Naive B cell (primary cell): ENCODE data around the gene PROK1. TPM values are rescaled to one million over a fixed set of nuclear protein-coding genes. Genes with fewer than 3 reads are reported as not detected.

ENCODE experiments used
- ATAC-seq, 2 donors: fragments of 150-1000 bp; cut with Tn5 transposase; 2 replicates each; pipeline ENCODE4 v1.10.0; 2021; ENCODE audit warnings: low read depth in 2 of 2, mild to moderate bottlenecking in 2 of 2, moderate library complexity in 2 of 2
- DNase-seq: peaks from one replicate; pipeline ENCODE4 v3.0.0; 2022
- H3K27ac Mint-ChIP-seq, 6 donors: one replicate each; pipeline ENCODE4 v1.8.0; 2020 to 2022; ENCODE audit warnings: mild to moderate bottlenecking in 6 of 6, mixed read lengths in 6 of 6, moderate library complexity in 5 of 6, inconsistent platforms in 2 of 6
- H3K27me3 Mint-ChIP-seq, 3 donors: one replicate each; pipeline ENCODE4 v1.8.0; 2021 to 2022; ENCODE audit warnings: mixed read lengths in 3 of 3, mild to moderate bottlenecking in 1 of 3
- H3K36me3 Mint-ChIP-seq, 2 donors: one replicate each; pipeline ENCODE4 v1.8.0; 2020 to 2022; ENCODE audit warnings: mixed read lengths in 2 of 2, inconsistent platforms in 1 of 2, mild to moderate bottlenecking in 1 of 2
- H3K4me1 Mint-ChIP-seq, 3 donors: one replicate each; pipeline ENCODE4 v1.8.0; 2020 to 2022; ENCODE audit warnings: mixed read lengths in 3 of 3, inconsistent platforms in 1 of 3, mild to moderate bottlenecking in 1 of 3, moderate library complexity in 1 of 3
- H3K4me3 Mint-ChIP-seq, 8 donors: one replicate each; pipeline ENCODE4 v1.8.0; 2020 to 2022; ENCODE audit warnings: mild to moderate bottlenecking in 8 of 8, mixed read lengths in 8 of 8, moderate library complexity in 8 of 8, inconsistent platforms in 2 of 8
- H3K9me3 Mint-ChIP-seq, 7 donors: one replicate each; pipeline ENCODE4 v1.8.0; 2020 to 2022; ENCODE audit warnings: mixed read lengths in 7 of 7, mild to moderate bottlenecking in 5 of 7, inconsistent platforms in 2 of 7, moderate library complexity in 1 of 7
- polyA plus RNA-seq, 6 donors: library from polyadenylated mRNA; unstranded; fragments of 300-500 nt; fragmentation: Illumina TruSeq; gene quantifications; one replicate each; pipeline ENCODE4 v1.2.3, GENCODE V29; 2021; ENCODE audit warnings: low read depth in 6 of 6

PROK1 gene
- polyA plus RNA-seq, 6 donors from 2014 or later, result 0.21 to 0.71 TPM; not detected in 4

DNA sequence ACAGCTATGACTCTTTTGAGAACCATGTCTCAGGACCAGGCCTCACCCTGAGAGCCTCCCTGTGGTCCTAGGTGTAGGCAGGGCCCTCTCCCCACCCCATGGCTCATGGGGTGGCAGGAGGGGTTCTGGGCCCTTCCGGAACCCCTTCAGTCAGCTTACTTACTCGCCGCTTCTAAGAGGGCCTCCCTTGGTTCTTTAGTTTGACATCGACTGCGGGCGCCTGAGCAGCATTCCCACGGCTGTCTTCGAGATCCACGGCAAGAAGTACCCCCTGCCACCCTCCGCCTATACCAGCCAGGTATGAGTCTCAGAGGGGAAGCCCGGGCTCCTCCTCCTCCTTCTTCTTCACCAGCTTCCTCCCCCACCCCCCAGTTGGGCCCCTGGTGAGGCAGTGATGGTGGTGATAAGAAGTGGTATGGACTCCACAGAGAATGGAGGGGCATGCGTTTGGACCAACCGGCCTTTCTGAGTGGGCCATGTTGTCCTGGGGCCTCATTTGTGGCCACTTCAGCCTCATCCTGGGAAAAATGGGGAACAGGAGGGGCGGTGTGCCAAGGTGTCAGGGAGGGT lies 39.1 kb downstream of the PROK1 start:
- H3K4me3 Mint-ChIP-seq, result no peak overlapping the region
- no peaks in the 10 kb centered on the region for H3K4me1 Mint-ChIP-seq
- no peaks in the 10 kb centered on the region for H3K36me3 Mint-ChIP-seq
- H3K9me3 Mint-ChIP-seq, result no peaks in the 10 kb centered on the region
- peaks cover 9 to 31% (median 18%) of the 10 kb centered on the region in 3 donors for H3K27me3 Mint-ChIP-seq
- ATAC-seq (no peak), DNase-seq (no peak)
- H3K27ac Mint-ChIP-seq, result no peak overlapping the region

DNA sequence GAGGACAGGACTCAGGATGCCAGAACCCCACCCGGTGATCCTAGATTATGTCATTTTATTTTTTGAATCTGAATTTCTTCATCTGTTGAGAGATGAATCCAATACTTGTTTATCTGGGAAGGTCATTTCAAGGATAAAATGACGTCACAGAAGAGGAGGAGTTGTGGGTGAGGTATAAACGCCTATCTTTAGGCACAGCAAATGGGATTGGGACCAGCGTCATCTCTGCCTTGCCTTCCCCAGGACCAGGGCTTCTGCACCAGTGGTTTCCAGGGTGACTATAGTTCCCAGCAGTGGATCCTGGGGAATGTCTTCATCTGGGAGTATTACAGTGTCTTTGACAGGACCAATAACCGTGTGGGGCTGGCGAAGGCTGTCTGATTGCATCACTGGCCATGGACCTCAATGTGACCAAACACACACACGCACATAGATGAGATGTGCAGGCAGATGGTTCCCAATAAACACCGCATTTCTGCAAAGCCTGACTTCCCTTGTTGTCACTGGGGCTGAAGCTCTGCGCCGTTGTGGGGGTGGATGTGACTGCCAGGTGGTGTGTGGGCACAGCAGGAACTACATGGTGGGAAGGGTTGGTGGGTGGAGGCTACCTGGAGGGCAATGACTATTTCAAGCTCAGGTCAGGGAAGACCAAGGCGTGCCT lies 40.0 kb downstream of the PROK1 start:
- ATAC-seq (no peak), DNase-seq (no peak)
- H3K36me3 Mint-ChIP-seq, result no peaks in the 10 kb centered on the region
- no peaks in the 10 kb centered on the region for H3K9me3 Mint-ChIP-seq
- peak overlapping the region in 1 of 6 donors; percentile 26 for H3K27ac Mint-ChIP-seq
- H3K4me3 Mint-ChIP-seq, result no peak overlapping the region
- H3K4me1 Mint-ChIP-seq, result no peaks in the 10 kb centered on the region
- H3K27me3 Mint-ChIP-seq, result peaks cover under 1 to 23% (median 9%) of the 10 kb centered on the region in 3 donors

DNA sequence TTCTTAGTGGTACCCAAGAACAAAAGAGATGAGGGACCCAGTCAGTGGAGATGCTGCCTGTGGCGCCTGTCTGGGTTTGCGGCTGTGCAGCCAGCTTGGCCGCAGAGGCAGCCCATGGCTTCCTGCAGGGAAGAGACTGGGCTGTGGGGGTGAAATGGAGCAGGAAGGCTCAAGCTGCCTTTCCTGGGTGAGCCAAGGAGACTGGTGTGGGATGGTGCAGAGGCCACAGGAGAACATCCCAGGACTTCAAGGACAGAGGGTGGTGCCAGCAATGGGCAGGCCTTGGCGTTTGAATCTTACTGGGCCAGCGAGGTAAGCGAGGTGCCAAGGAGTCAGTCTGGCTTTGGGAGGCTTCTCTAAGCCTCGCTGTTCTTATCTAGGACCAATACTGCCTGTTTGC lies 41.6 kb downstream of the PROK1 start:
- DNase-seq (no peak), ATAC-seq (no peak)
- H3K27ac Mint-ChIP-seq, result no peak overlapping the region
- H3K9me3 Mint-ChIP-seq, result no peaks in the 10 kb centered on the region
- H3K4me1 Mint-ChIP-seq, result no peaks in the 10 kb centered on the region
- no peaks in the 10 kb centered on the region for H3K36me3 Mint-ChIP-seq
- peaks cover 0 to 15% (median 5%) of the 10 kb centered on the region in 3 donors for H3K27me3 Mint-ChIP-seq
- H3K4me3 Mint-ChIP-seq, result no peak overlapping the region

DNA sequence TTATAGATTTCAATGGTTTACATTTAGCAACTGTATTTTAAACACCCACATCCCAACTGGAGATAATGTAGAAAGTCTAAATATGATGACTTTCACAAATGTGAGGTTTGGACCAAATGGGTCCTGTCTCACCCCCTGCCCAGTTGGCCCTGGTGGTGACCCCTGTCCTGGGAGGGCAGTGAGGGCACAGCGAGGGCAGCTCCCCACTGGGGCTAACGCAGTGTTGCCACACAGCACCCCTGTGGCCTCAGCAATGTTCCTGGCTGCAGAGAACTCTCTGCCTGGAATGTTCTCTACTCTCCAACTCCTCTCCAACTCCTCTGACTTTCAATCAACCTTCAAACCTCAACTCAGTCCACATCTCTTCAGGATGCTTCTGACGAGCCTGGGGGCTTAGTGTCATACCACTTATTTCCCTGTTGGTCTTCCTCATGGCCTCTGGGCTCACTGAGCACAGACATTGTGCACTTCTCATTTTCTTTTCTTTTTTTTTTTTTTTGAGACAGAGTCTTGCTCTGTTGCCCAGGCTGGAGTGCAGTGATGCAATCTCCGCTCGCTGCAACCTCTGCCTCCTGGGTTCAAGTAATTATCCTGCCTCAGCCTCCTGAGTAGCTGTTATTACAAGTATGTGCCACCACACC lies 42.2 kb downstream of the PROK1 start:
- ATAC-seq, result no peak
- Mint-ChIP-seq H3K27ac (peak overlapping the region in 1 of 6 donors; percentile 54), H3K9me3 (no peaks in the 10 kb centered on the region), H3K27me3 (peaks cover 0 to 10% (median 0%) of the 10 kb centered on the region in 3 donors), H3K36me3 (no peaks in the 10 kb centered on the region), H3K4me3 (no peak overlapping the region), H3K4me1 (no peaks in the 10 kb centered on the region)
- no peak for DNase-seq

DNA sequence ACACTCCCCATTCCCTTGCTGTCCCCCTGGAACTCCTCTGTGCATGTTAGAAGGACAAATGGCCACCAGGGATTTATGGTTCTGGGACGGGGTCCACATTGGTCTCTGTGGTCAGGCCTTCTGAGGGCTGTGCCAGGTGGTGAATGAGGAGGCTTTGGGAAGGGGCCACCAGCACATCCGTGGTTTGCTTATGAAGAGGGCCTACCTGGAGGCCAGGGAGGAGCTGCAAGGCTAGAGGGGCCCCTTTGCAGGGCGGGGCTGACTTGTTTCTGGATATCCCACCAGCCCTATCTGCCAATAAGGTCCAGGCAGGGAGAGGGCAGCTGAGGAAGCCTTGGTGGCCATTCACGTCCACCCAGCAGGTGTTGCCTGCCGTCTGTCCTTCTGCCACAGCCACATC lies 43.1 kb downstream of the PROK1 start:
- Mint-ChIP-seq H3K4me3 (no peak overlapping the region), H3K9me3 (no peaks in the 10 kb centered on the region), H3K27ac (peak overlapping the region in 1 of 6 donors; percentile 59), H3K36me3 (no peaks in the 10 kb centered on the region), H3K4me1 (no peaks in the 10 kb centered on the region), H3K27me3 (peaks cover 0 to 10% (median 0%) of the 10 kb centered on the region in 3 donors)
- ATAC-seq (no peak), DNase-seq (no peak)

DNA sequence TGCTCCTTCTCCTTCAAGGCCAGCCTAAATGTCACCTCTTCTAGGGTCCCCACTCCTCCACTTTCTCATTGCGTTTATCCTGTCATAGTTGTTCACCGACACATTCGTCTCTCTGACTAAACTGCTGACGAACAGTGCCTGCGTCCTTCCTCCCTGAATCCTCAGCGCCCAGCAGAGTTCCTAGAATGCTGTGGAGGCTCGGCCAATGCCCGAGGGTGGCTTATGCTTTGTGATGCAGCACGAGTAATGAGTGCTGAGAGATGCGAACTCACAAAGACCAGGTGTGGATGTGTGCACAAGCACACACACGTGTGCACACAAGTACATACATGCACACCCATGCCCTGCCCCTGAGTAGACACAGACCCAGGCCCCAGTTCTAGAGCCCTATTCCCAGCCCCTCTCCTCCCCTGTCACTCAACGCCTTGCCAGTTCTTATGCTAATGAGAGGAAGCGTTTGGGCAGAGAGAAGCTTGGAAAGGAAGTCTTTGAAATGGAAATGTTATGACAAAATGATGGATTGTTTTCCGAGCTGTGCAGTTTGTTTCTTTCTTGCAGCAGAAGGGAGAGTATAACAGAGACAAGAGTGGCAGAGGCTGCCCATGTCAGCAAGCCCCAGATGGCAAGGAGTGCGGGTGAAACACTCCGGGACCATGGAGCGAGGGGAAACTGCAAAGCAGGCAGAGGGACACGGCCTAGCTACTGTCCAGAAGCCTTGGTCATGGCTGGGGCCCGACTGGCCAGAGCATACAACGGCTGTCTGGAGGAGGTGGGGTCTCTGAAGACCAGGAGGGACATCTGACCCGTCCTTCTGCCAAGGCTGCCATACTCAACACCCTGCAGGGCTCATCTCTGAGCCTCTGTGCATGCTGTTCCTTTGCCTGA lies 43.8 kb downstream of the PROK1 start:
- Mint-ChIP-seq H3K36me3 (no peaks in the 10 kb centered on the region), H3K27me3 (peaks cover 0 to 10% (median 0%) of the 10 kb centered on the region in 3 donors), H3K27ac (peak overlapping the region in 3 of 6 donors; percentile 12 to 25 (median 12)), H3K4me3 (peak overlapping the region in 1 of 8 donors; percentile 61), H3K9me3 (no peaks in the 10 kb centered on the region), H3K4me1 (no peaks in the 10 kb centered on the region)
- no peak for ATAC-seq
- no peak for DNase-seq

DNA sequence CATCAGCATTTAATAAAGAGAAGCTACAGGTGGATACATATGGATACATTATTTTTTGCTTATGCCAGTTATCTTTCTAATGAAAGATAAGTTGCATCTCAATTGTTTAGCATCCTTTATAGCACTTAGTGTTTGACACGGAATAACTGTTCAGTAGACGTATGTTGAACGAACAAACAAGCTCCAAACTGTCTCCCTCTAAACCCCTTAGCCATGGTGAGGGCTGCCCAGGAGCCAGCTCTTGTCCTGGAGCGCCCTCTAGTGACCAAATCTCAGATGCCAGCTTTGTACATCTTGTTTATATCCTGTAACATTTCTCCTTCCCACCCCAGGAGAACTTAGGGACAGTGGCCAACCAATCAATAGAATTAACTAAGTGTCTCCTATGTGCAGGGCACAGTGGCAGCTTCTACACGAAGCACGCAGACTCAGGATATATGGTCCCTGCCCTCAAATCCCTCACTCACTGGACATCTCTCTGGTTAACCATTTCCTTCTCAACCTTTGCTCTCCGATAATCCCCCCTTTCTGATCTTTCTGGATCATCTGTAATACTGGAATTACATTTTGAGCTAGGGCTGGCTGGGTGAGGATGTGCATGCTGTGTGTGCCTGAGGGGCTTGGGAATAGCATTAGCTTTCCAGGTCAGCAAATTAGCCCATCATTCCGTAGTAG lies 45.1 kb downstream of the PROK1 start:
- Mint-ChIP-seq H3K4me1 (no peaks in the 10 kb centered on the region), H3K9me3 (no peaks in the 10 kb centered on the region), H3K27ac (no peak overlapping the region), H3K4me3 (no peak overlapping the region), H3K27me3 (peaks cover 0 to 10% (median 0%) of the 10 kb centered on the region in 3 donors), H3K36me3 (no peaks in the 10 kb centered on the region)
- ATAC-seq, result peak; percentile 88 to 94
- DNase-seq, result peak; percentile 63

DNA sequence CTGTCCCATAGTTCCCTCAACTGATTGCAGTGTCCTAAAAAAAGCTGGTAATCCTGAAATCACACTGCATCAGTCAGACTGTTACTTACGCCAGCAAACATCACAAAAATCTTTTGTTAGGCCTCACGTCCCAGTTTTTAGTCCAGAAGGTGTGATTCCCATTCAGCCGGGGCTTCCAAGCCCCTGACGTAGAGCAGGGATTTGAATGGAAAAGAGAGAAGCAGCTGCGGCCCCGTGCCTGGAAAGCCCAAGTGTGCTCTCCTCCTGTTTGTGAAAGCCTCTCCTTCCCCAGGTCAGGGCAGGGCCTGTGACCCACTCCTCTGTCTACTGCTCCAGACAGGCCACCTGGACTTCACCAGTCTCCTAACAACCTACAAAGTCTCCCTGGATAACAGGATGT lies 47.3 kb downstream of the PROK1 start:
- Mint-ChIP-seq H3K4me3 (no peak overlapping the region), H3K9me3 (no peaks in the 10 kb centered on the region), H3K27me3 (peaks cover 0 to 9% (median 5%) of the 10 kb centered on the region in 3 donors), H3K36me3 (no peaks in the 10 kb centered on the region), H3K4me1 (peaks cover 6 to 13% (median 12%) of the 10 kb centered on the region in 3 donors), H3K27ac (no peak overlapping the region)
- no peak for DNase-seq
- ATAC-seq, result no peak

DNA sequence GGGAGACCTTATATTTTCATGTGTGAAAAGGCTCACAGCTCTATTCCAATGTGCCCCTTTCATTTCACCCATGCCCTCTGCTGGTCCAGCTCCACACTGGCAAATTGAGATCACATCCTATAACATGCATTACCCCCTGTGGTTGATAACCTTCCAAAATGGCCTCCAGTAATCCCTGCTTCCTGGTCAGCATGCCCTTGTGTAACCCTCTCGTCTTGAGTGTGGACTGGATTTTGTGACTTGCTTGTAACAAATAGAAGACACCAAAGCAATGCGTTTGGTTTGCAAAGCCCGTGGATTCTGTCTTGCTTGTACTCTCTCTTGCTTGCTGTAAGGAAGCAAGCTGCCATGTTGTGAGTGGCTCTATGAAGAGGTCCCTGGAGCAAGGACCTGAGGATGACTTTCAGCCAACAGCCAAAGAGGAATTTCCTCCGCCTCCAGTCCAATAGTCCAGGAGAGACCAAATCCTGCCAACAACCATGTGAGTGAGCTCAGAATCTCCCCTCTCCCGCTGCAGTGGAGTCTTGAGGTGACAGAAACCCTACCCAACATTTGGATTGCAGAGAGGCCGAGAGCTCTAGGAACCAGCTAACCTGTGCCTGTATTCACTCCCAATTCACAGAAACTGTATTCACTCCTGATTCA lies 50.7 kb downstream of the PROK1 start:
- H3K4me3 Mint-ChIP-seq, result no peak overlapping the region
- H3K27ac Mint-ChIP-seq, result no peak overlapping the region
- H3K9me3 Mint-ChIP-seq, result no peaks in the 10 kb centered on the region
- DNase-seq (no peak), ATAC-seq (no peak)
- peaks cover 6 to 13% (median 12%) of the 10 kb centered on the region in 3 donors for H3K4me1 Mint-ChIP-seq
- no peaks in the 10 kb centered on the region for H3K36me3 Mint-ChIP-seq
- H3K27me3 Mint-ChIP-seq, result peaks cover 0 to 8% (median 6%) of the 10 kb centered on the region in 3 donors

DNA sequence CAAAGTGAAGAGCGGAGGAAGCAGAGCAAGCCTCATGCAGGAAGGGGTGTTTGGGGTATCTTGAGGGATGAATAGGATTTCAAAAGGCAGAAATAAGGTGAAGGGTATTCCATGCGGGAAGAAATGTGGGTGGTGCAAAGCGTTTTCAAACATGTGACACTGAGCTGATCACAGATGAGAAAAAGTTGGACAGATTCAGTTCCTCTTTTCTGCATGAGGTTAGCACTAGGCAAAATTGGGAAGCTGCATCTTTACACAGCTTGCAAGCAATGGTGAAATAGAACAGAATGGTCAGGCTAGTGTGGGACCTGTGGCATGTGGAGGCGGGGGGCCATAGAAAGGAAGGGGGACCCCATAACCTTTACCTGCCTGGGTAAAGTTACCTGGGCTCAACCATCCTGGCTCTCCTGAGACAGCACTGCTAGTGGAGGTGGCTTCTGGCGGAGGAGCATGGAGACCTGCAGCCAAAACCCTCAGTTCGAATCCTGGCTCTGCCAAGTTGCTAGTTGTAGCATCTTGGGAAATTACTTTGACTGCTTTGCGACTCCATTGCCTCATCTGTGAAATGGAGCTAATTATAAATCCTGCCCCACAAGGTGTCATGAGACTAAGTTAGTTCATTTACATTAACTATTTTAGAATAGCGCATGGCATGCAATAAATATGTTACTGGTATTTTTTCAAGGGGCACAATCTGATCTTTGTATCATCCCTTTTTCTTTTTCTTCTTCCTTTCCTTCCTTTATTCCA lies 51.6 kb downstream of the PROK1 start:
- peaks cover 6 to 13% (median 12%) of the 10 kb centered on the region in 3 donors for H3K4me1 Mint-ChIP-seq
- H3K9me3 Mint-ChIP-seq, result no peaks in the 10 kb centered on the region
- no peak overlapping the region for H3K27ac Mint-ChIP-seq
- H3K4me3 Mint-ChIP-seq, result no peak overlapping the region
- DNase-seq, result peak; percentile 18
- peaks cover 8 to 15% (median 9%) of the 10 kb centered on the region in 3 donors for H3K27me3 Mint-ChIP-seq
- ATAC-seq, result peak; percentile 73 to 93
- no peaks in the 10 kb centered on the region for H3K36me3 Mint-ChIP-seq

DNA sequence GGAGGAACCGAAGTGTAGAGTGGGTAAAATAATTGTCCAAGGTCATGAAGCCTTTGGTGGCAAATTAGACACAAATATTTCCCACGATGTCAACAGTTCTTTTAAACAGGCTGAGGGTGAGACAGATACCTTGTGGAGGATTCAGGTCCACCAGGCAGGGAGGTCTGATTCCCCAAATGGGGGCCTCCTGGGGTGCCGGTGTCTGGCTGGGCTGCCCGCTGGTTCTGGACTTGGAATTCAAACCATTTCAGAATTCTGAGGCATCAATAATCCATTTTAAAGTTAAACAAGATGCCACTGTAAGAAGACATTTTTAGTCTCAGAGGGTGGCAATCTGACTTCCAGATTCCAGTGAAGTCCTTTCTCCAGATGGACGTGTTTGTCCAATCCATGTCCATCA lies 52.5 kb downstream of the PROK1 start:
- H3K27me3 Mint-ChIP-seq, result peaks cover 9 to 24% (median 17%) of the 10 kb centered on the region in 3 donors
- peak overlapping the region in 2 of 6 donors; percentile 24 to 27 for H3K27ac Mint-ChIP-seq
- peaks cover 6 to 13% (median 12%) of the 10 kb centered on the region in 3 donors for H3K4me1 Mint-ChIP-seq
- ATAC-seq (no peak), DNase-seq (no peak)
- no peaks in the 10 kb centered on the region for H3K36me3 Mint-ChIP-seq
- H3K9me3 Mint-ChIP-seq, result no peaks in the 10 kb centered on the region
- H3K4me3 Mint-ChIP-seq, result no peak overlapping the region

DNA sequence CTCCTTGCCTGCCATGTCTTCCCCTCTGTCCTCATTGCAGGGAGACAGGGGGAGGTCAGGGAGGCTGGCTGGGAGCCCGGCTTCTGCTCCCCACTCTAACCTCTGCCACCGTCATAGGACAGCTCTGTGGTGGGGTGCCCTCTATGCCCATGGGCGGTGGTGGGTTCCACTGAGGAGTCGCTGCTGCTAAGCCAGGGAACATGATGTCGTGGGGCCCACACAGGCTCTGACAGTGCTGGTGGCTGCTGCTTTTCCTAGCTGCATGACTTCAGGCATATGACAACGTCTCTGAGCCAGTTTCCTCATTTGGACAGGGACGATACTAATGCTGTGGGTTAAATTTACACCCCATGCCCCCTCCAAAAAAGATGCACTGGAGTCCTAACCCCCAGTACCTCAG lies 53.3 kb downstream of the PROK1 start:
- H3K4me1 Mint-ChIP-seq, result peaks cover 6 to 13% (median 12%) of the 10 kb centered on the region in 3 donors
- ATAC-seq (no peak), DNase-seq (no peak)
- no peak overlapping the region for H3K4me3 Mint-ChIP-seq
- no peak overlapping the region for H3K27ac Mint-ChIP-seq
- peaks cover 9 to 25% (median 20%) of the 10 kb centered on the region in 3 donors for H3K27me3 Mint-ChIP-seq
- H3K36me3 Mint-ChIP-seq, result no peaks in the 10 kb centered on the region
- no peaks in the 10 kb centered on the region for H3K9me3 Mint-ChIP-seq
